ENCODE measurements around the gene ZNF322. TPM values are rescaled to one million over a fixed set of nuclear protein-coding genes. Genes with fewer than 3 reads are reported as not detected.

ZNF322 gene
- total RNA-seq, 4 donors from 2014 or later: 17.8 to 25.6 (median 22.7) TPM

- Histone ChIP-seq H3K4me3 (no peak overlapping the region), H3K4me1 (peaks cover 0 to 30% (median 8%) of the 10 kb centered on the region in 3 donors), H3K27ac (no peak overlapping the region), H3K36me3 (peaks cover 0 to 9% of the 10 kb centered on the region in 2 donors), H3K9me3 (no peaks in the 10 kb centered on the region), H3K27me3 (peaks cover 52% of the 10 kb centered on the region)
- 30 to 55% methylated on average over 10 to 17 of the region's 20 CpGs for WGBS, 2 donors (ENCODE audit: low coverage in 1 of 2)
- TF ChIP-seq POLR2A (IDR thresholded peaks at IDR 0.05) (no peak), POLR2AphosphoS5 (IDR thresholded peaks at IDR 0.05) (no peak), CTCF (IDR thresholded peaks at IDR 0.05) (no peak), EP300 (IDR thresholded peaks at IDR 0.05) (no peak)
- no peak for ATAC-seq
Measured at GRCh38 chr6:26593278-26594130, 66.0 kb downstream of the ZNF322 start.

- ATAC-seq: no peak
- TF ChIP-seq POLR2A (IDR thresholded peaks at IDR 0.05) (no peak), EP300 (IDR thresholded peaks at IDR 0.05) (no peak), POLR2AphosphoS5 (IDR thresholded peaks at IDR 0.05) (no peak), CTCF (IDR thresholded peaks at IDR 0.05) (no peak)
Measured at GRCh38 chr6:26592649-26593048, 66.9 kb downstream of the ZNF322 start.

GRCh38 chr6:26588965-26589364 lies 70.6 kb downstream of the ZNF322 start:
- peaks cover 84% of the 10 kb centered on the region for H3K27me3 ChIP-seq
- WGBS, 2 donors (ENCODE audit: low coverage in 1 of 2): 91 to 100% methylated on average over 4 to 16 of the region's 21 CpGs

More at GRCh38 chr6:26592649-26593048, 66.9 kb downstream of the ZNF322 start:
- Histone ChIP-seq H3K4me3 (no peak overlapping the region), H3K27me3 (peaks cover 60% of the 10 kb centered on the region), H3K9me3 (no peaks in the 10 kb centered on the region), H3K4me1 (peaks cover 0 to 21% (median 2%) of the 10 kb centered on the region in 3 donors), H3K36me3 (peaks cover 0 to under 1% of the 10 kb centered on the region in 2 donors), H3K27ac (no peak overlapping the region)
- WGBS, 2 donors (ENCODE audit: low coverage in 1 of 2): 25 to 52% methylated on average over 1 to 4 of the region's 4 CpGs

More at GRCh38 chr6:26588965-26589364, 70.6 kb downstream of the ZNF322 start:
- Histone ChIP-seq H3K4me1 (no peaks in the 10 kb centered on the region), H3K27ac (no peak overlapping the region), H3K9me3 (no peaks in the 10 kb centered on the region), H3K4me3 (no peak overlapping the region), H3K36me3 (no peaks in the 10 kb centered on the region)
- TF ChIP-seq POLR2A (IDR thresholded peaks at IDR 0.05) (no peak), POLR2AphosphoS5 (IDR thresholded peaks at IDR 0.05) (no peak), EP300 (IDR thresholded peaks at IDR 0.05) (no peak), CTCF (IDR thresholded peaks at IDR 0.05) (no peak)
- no peak for ATAC-seq

Other genes with a start within 250 kb of the ZNF322 start
- gene BTN3A3, start 219.2 kb downstream of the ZNF322 start, total RNA-seq: 10 to 100 TPM in 2 of 4 donors, 1 to 10 TPM in 2; 5.0 to 13.4 (median 8.2) TPM
- gene BTN2A1, start 201.8 kb downstream of the ZNF322 start, total RNA-seq: 10 to 100 TPM; 14.7 to 23.9 (median 18.2) TPM
- gene BTN1A1, start 159.4 kb downstream of the ZNF322 start, total RNA-seq: not detected
- 100 to 1,000 TPM in 1 of 4 donors, 10 to 100 TPM in 3; 80.5 to 121 (median 91.6) TPM for gene HMGN4, start 121.4 kb downstream of the ZNF322 start, total RNA-seq
- 10 to 100 TPM; 13.9 to 19.4 (median 17.5) TPM for gene ABT1, start 62.8 kb downstream of the ZNF322 start, total RNA-seq